GM19468 (cell line): ENCODE measurements around the gene ISG20.

Source experiments
- ATAC-seq: cut with Tn5 transposase; IDR thresholded peaks from one replicate; pipeline ENCODE4 v1.9.1; 2021; ENCODE audit warnings: mild to moderate bottlenecking, moderate library complexity, moderate number of reproducible peaks; ENCODE audit not compliant: unreplicated experiment; ENCODE audit errors: extremely low read depth

The ISG20 gene

DNA sequence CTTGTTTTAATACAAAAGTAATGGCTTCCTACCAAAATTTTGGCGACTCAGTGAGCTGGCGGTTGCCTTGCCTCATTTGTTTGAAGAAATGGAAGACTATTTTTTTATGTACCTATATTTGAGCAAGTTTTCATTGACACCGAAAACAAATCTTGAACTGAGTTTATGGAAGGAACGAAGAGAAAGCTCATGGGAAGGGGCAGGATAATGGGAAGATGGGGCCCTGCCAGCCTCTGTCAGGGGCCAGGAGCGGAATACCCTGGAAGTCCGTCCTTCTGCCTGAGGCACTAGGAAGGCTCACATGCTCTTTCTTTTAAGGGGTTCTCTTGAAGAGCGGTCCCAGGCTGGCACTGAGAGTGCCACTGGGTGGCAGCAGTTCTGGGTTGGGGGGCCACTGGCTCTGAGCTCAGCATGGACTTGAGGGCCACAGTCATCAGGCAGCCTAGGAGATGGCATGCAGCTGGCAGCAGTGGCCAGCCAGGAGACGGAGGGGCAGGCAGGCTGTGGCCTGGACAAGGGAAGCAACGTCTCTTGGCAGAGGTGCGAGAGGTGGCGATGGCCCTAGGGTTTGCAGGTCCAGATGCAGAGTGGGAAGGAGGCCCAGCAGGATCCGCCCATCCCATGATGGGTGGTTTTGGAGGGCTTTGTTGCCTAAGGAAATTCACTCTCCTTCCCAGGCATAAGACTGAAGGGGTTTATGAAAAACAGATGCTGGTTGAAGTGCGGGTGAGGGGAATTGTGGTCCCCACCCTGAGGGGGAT is 41.6 kb downstream of the ISG20 start:
- no peak for ATAC-seq

DNA sequence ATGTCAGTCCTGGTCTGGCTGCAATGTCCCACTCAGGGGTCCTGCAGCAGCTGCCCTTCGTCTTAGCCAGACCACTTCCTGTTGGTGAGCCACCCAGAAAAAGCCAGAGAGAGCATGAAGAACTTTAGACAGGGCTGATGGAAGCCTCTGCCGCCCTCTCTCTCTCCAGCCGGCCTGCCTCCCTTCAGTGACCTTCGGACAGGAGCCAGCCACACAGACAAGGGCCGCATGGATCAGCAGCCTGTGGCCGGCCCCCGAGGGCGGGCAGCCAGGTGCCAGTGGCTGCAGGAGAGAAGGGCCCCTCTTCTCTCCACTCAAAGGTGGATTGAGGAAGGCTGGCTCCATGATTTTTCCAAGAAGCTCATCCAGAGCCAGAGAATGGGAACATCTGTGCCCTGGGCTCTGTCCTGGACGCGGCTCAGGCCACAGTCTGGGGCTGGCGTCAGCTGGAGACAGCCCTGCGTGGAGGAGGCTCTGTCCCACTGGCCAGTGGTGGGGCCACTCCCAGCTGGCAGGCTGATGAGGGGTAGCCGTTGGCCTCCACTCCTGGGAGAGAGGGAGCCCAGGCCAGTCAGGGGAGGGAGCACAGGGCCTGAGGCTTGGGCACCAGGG is 42.9 kb downstream of the ISG20 start:
- ATAC-seq = no peak

DNA sequence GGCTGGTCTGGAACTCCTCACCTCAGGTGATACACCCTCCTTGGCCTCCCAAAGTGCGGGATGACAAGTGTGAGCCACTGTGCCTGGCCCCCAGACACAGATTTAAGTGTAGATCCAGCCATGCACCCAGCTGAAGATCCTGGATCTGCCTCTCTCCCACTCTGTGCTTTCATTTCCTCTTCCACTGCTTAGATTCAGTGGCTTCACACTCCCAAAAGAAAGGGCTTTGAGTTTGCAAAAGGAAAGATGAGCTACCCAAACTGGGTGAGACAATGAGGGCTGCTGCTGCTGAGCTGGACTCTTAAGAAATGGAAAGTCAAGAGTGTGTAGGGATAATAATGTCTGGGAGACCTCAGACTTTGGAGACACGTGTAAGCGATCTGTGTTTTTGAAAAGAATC is 45.5 kb downstream of the ISG20 start:
- no peak for ATAC-seq

GRCh38 chr15:88686166-88686565 is 47.4 kb downstream of the ISG20 start:
- no peak for ATAC-seq

- ATAC-seq = no peak
These were observed 49.6 kb downstream of the ISG20 start for GRCh38 chr15:88688394-88688933.

GRCh38 chr15:88690331-88690730 is 51.5 kb downstream of the ISG20 start:
- no peak for ATAC-seq

DNA sequence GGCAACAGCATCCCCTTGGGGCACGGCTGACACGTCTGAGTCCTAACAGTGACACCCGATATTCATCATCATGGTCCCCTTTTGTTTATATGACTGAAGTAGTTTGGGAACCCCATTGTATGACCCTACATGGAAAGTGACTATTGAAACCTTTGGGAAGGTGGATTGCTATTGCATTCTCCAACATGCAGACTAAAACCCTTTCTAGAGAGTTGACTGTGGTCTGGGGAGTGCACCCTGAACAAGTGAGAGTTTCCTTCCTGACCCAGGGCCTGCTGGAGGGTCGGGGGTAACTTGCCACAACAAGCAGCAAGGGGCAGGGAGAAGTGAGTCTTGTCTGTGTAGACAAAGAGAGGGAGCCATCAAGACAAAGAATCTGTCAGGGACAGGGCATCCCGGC is 54.4 kb downstream of the ISG20 start:
- no peak for ATAC-seq

GRCh38 chr15:88695101-88695500 is 56.3 kb downstream of the ISG20 start:
- no peak for ATAC-seq

DNA sequence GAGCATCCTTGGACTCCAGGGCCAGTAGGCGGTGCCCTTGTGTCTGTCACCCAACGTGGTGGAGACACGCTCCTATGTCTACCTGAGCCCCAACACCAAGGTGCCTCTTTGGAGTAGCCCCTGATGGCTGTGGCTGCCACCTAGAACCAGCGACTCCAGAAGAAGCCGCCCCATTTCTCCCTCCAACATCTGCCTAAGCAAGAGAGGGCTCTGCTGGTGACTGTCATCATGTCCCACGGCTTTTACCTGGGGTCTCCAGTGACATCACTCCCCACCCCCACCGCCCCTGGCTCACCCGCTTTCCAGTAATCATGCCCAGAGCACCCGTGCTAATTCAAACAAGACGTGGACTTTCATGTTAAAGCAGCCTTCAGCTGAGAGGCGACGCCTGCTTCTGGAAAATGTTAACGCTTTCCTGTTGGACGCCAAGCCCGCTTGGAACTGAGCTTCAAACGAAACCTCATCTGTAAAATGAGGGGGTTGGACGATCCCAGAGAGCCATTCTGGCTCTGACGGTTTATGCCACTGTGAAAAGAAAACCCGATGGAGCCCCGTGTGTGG is 57.0 kb downstream of the ISG20 start:
- ATAC-seq = no peak

- ATAC-seq = no peak
These were observed 57.4 kb downstream of the ISG20 start for GRCh38 chr15:88696254-88696653.

- no peak for ATAC-seq
These were observed 58.5 kb downstream of the ISG20 start for GRCh38 chr15:88697276-88697675.

DNA sequence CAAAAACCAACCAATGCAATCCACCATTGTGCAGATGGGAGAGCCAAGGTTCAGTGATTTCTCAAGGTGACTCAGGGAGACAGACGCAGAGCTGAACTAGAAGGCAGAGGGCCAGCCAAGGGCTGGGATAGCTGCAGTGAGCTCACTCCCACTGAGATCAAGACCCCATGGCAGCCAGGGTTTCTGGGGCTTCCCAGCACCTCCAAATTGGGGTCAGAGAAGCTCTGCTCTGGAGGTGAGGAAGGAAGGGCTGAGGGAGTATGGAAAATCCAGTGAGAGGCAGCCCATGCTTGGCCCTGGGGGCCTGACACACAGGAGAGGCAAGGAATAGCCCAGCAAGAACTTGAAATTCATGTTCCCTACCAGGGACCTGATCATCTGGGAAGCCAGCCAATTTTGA is 61.0 kb downstream of the ISG20 start:
- ATAC-seq = no peak

- ATAC-seq = no peak
These were observed 61.9 kb downstream of the ISG20 start for GRCh38 chr15:88700716-88701115.

GRCh38 chr15:88701561-88702095 is 62.8 kb downstream of the ISG20 start:
- no peak for ATAC-seq

GRCh38 chr15:88702983-88703382 is 64.2 kb downstream of the ISG20 start:
- no peak for ATAC-seq

GRCh38 chr15:88703533-88703932 is 64.7 kb downstream of the ISG20 start:
- ATAC-seq = no peak

DNA sequence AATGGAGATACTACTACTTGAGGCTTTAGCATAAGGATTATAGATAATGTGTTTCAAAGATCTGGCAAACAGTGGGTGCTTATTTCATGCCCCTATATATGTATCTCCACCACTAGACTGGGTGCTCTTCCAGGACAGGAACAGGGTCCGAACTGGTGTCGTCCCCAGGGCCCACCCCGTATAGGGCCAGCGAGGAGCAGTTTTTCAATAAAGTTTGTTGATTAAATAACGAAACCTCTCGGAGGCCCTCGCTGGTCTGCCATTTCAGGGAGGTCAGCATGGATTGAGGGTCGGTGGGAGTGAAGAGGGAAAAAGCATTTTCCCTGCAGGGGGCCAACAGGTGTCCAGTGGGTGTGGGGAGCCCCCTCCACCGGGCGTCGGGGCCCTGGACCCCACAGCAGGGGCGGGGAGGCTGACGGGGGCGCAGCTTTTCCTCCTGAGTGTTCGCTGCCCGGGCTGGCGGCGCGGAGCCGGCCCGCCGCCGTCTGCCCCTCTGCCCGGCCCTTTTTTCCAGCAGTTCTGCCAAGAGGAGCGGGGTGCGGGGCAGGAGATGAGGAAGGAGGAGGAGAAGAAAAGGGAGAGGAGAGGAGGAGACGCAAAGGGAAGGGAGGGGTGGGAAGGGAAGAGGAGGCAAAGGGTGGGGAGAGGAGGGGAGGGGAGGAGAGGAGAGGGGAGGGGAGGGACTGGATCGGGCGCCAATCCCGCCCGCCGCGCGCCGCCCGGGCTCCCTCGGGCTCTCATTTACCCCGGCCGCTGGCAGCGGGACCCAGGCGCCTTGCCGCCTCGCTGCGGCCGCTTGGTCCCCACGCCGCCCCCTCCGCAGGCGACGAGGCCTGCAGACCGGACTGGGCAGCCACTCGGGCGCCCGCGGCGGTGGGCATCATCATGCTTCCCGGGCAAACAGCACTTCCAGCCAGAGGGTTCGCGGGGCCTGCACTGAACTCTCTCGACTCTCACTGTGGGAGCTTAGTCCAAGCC is 66.3 kb downstream of the ISG20 start:
- ATAC-seq = no peak

GRCh38 chr15:88705769-88706165 is 67.0 kb downstream of the ISG20 start:
- no peak for ATAC-seq
